TTC549 (cell line): Measurements from ENCODE around the gene AARS2.

ENCODE experiments used
- FAIRE-seq: peaks from 2 replicates; lab custom pipeline; 2012; peaks lifted over from hg19 to GRCh38; lab: Jason Lieb, UNC

The AARS2 gene

GRCh38 chr6:44300292-44300823 lies 12.8 kb downstream of the AARS2 start:
- FAIRE-seq = no peak

DNA sequence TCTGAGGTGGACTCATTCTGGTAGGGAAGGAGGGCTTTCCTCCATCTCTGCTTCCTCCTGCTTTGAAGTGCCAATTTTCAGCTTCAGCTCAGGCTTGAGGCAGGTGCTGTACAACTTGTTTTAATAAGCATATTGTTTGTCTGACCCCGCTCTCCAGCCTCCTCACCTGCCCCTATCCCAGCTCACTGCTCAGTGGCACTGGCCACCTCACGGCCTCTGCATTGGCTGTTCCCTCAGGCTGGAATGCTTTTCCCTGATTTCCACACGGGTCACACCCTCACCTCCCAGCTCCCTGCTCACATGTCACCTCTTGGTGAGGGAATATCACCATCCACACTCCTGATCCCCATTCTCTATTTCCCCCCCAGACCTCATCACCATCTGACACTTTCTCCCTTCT lies 14.3 kb downstream of the AARS2 start:
- FAIRE-seq = no peak

DNA sequence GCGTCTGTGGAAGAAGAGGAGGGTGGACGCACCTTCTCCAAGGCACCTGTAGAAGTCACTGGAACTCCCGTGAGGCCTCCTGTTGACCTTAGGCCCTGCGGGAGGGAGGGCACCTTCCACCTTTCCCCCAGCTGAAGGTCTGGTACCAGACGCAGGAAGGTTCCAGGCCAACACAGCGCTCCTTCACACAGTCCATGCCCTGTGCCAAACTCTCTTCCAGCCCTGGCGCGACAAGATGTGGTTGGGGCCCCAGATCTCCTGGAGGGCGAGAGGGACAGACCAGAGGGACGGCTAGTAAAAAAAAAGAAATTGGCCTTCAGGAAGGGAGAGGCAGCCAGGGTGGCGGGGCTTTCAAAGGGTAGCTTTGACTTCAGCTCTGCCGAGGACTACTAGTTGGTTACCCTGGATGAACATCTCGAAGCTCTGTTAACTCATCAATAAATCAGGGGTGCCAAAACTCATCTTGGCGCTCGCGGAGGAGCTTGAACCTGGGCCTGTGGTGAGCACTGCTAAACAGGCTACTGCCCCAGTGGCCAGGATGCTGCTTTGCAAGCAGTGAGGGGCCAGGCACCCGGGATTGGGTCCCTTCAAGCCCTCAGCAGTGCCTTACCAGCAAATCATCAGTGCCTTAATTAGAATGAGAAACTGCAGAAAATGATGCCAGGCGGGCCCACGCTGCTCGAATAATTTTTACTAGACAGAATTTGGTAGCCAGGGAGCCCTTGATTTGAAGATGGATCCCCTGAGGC lies 14.9 kb downstream of the AARS2 start:
- FAIRE-seq = no peak

GRCh38 chr6:44297063-44298038 lies 15.8 kb downstream of the AARS2 start:
- FAIRE-seq = no peak

DNA sequence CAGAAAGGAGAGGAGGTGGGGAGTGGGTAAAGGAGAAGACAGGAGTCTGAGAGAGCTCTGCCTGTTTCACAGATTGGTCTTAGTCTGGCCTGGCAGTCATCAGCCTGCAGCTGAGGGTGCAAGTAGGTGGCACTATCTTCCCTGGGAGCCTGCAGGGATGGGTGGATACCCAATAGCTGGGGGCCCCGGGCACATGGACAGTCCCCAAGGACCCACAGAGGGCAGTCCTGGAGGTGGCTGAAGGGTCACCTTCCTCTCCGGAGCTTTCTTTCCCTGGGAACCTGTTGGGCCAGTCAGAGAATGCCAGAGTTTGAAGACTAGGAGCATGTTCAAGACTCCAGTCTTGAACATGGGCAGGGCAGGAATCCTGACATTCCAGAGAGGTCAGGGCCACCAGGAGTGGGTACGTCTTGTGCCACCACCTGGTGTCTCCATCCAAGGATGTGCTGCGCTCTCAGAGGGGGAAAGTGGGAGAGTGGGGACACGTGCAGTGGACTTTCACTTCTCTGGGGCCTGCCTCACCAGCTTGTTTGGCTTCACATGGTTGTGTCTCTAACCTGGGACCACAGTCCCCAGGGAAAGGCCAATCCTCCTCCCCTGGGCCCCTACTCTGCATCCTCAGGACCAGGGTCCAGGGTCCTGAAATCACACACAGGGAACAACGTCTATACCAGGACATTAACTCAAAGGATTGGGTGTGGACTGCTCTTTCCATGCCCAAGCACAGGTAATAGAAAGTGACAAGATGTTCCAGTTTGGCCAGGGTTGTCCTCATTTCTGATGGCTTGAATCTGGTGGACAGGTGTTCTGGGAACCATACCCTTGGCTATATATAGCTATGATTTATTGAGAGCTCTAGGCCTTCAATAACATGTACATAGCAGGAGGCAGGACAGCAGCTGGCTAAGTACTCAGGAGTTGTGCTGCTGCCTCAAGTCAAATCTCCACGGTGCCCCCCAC lies 18.0 kb downstream of the AARS2 start:
- FAIRE-seq = no peak

- FAIRE-seq = no peak
Observed at GRCh38 chr6:44292661-44293365, 20.3 kb downstream of the AARS2 start.

DNA sequence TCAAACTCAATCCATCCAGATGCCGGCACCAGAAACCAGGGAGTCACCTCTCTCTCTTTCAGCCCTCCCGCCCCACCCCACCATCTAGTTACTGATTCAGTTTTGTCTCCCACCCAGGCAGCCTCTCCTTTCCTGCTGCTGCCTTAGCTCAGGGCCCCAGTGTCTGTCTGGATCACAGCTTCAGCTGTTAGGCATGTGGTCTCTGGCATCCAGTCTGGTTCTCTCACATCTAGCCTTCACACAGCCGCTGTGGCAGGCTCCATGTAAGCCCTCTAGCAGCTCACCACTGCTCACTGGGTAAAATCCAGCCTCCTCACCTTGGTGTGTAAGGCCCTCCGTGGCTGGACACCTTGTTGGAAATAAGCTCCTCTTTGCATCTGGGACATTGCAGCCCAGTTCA lies 21.3 kb downstream of the AARS2 start:
- FAIRE-seq = no peak

GRCh38 chr6:44289726-44290260 lies 23.4 kb downstream of the AARS2 start:
- FAIRE-seq = no peak

DNA sequence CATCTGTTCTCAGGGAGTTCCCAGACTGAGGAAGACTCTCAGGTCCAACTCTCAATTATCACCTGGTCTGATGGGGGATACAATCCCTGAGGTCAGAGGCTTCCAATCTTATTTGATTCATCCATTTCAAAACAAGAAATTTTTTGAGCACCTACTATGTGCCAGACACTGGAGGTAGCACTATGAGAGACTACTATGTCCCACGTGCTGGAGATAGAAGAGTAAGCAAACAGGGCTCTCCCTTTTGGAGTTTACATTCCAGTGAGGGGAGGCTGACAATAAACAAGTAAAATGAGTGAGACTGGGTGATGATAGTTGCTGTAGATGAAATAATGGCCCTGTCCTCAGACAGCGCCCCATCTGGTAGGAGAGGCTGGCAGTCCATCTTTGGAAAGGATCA lies 26.4 kb downstream of the AARS2 start:
- FAIRE-seq = no peak

DNA sequence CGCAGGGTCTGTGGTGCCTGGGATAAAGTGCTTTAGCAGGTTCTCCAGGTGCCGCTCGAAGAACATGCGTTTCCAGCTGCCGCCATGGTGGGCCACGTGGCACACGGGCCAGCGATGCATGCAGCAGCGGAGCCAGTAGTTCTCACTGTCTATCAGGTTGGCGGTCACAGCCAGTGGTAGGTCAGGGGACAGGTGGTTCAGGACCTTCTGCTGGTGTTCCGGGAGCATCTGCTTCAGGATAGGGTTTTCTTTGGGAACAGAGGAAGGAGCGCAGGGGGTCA lies 26.9 kb downstream of the AARS2 start:
- no peak for FAIRE-seq

DNA sequence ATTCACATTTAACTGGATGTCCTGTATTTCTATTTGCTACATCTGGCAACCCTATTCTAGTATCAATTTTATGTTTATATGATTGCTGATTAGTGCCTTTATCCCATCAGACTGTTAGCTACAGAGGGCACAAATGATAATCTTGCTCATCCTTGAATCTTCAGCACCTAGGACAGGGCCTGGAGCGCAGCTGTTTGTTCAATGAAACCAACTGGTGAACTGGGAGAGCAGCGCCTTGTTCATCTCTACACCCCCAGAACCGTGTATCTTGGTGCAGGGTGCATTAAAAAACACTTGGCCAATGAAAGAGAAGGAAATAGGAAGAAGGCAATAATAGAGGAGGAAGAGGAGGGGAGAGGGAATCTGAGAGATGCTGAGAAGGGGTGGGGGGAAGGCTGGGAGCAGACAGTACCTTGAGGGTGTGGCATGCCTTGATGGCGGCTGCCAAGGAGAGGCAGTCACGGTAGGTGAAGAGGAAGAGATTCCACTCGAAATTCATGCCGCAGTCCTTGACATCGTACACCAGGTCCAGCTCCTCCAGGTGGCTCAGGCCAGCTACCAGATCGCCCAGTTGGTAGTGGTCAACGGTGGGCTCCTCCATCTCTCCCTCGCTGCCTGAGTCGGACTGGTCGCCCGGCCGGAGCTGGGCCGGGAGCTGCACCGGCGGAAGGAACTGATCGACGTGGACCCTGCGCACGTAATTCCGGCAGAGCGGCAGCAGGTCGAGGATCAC lies 27.4 kb downstream of the AARS2 start:
- no peak for FAIRE-seq

- FAIRE-seq = no peak
Observed at GRCh38 chr6:44284867-44285266, 28.3 kb downstream of the AARS2 start.

- FAIRE-seq = no peak
Observed at GRCh38 chr6:44284121-44284520, 29.0 kb downstream of the AARS2 start.

- FAIRE-seq = no peak
Observed at GRCh38 chr6:44278774-44279697, 34.1 kb downstream of the AARS2 start.

DNA sequence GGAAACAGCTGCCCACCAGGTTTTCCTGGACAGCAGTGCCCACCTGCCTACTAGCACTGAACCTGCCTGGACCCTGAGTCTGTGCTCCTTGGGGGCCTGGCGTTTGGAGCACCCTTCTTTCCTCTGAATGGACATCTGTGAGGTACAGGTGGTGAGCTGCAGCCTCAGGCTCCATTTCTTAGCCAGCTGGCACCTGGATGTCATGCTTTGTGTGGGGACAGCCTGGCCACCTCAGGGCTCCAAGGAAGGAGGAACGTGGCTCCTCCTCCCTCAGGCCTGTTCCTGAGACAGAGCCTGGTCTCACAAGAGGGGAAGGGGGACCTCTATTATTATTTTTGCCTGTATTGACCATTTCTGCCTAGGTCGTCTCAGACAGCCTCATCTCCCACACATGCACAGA lies 34.8 kb downstream of the AARS2 start:
- no peak for FAIRE-seq

DNA sequence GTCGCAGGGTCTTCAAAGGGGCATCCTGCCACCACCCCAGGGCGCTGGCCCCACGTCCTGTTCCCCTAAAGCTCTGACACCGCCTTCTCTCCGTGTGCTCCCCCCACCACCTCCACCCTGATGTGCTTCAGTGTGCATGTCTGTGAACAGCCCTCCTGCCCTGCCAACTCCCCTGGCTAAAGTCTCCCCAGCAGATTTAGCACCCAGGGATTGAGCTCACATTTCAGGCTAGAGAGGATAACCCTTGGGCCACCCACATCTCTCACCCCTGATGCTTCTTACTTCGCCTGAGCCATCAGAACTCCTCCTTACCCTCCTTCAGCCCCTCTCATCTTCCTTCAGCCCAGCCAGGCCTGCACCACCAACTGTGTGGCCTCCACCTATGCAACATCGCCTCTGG lies 35.4 kb downstream of the AARS2 start:
- FAIRE-seq = no peak

- no peak for FAIRE-seq
Observed at GRCh38 chr6:44276667-44277640, 36.2 kb downstream of the AARS2 start.
